ENCODE measurements around the gene TNS1.

- TF ChIP-seq, protein P1, sequence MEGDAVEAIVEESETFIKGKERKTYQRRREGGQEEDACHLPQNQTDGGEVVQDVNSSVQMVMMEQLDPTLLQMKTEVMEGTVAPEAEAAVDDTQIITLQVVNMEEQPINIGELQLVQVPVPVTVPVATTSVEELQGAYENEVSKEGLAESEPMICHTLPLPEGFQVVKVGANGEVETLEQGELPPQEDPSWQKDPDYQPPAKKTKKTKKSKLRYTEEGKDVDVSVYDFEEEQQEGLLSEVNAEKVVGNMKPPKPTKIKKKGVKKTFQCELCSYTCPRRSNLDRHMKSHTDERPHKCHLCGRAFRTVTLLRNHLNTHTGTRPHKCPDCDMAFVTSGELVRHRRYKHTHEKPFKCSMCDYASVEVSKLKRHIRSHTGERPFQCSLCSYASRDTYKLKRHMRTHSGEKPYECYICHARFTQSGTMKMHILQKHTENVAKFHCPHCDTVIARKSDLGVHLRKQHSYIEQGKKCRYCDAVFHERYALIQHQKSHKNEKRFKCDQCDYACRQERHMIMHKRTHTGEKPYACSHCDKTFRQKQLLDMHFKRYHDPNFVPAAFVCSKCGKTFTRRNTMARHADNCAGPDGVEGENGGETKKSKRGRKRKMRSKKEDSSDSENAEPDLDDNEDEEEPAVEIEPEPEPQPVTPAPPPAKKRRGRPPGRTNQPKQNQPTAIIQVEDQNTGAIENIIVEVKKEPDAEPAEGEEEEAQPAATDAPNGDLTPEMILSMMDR (IDR thresholded peaks at IDR 0.05; ENCODE audit: insufficient read depth, low read depth, low read length): no peak
- no peak for TF ChIP-seq EZH2 (IDR thresholded peaks at IDR 0.05; ENCODE audit: insufficient read depth, low read length)
Measured at GRCh38 chr2:217905896-217906295, 96.9 kb downstream of the TNS1 start.
